SU-DHL-6 (cell line): ENCODE measurements around the gene TNIK.

ENCODE experiments used
- H2AFZ ChIP-seq: fragments of 200-600 bp; sonication (generic); 2 replicates; pipeline ENCODE4 v1.6.1; 2014; ENCODE audit warnings: low read depth, mild to moderate bottlenecking, moderate library complexity, mixed read lengths, antibody characterized with exemption, low read length; ENCODE audit not compliant: severe bottlenecking
- H3F3A ChIP-seq: fragments of 200-600 bp; shearing (Covaris generic); 2 replicates; pipeline ENCODE4 v1.6.0; 2016; ENCODE audit warnings: antibody characterized with exemption, mild to moderate bottlenecking; ENCODE audit not compliant: insufficient read depth
- H3K27ac ChIP-seq: fragments of 200-600 bp; sonication (generic); 2 replicates; pipeline ENCODE4 v1.5.1; 2016; ENCODE audit warnings: low read depth, mild to moderate bottlenecking, low read length, moderate library complexity, mixed read lengths
- H3K27me3 ChIP-seq: fragments of 200-600 bp; sonication (generic), shearing (Covaris generic); 2 replicates; pipeline ENCODE4 v1.6.0; 2014; ENCODE audit warnings: mild to moderate bottlenecking, low read length
- H3K36me3 ChIP-seq: fragments of 200-600 bp; sonication (generic); 2 replicates; pipeline ENCODE4 v1.6.1; 2014; ENCODE audit warnings: mild to moderate bottlenecking, low read length, mixed read lengths
- H3K4me2 ChIP-seq: fragments of 300-600, 200-600 bp; shearing (Covaris generic), sonication (generic); 2 replicates; pipeline ENCODE4 v1.6.0; 2014; ENCODE audit warnings: low read length, low read depth, mild to moderate bottlenecking; ENCODE audit not compliant: poor library complexity, severe bottlenecking
- H3K4me3 ChIP-seq: fragments of 200-600 bp; sonication (generic); 2 replicates; pipeline ENCODE4 v1.5.1; 2014; ENCODE audit warnings: antibody characterized with exemption, low read length, mild to moderate bottlenecking, mixed read lengths; ENCODE audit not compliant: insufficient read depth, poor library complexity, severe bottlenecking
- H3K79me2 ChIP-seq: fragments of 200-600 bp; sonication (generic); 2 replicates; pipeline ENCODE4 v1.6.1; 2014; ENCODE audit warnings: mild to moderate bottlenecking, low read length, moderate library complexity; ENCODE audit not compliant: insufficient read depth
- H3K9ac ChIP-seq: fragments of 200-600 bp; sonication (generic); 2 replicates; pipeline ENCODE4 v1.7.0; 2014; ENCODE audit warnings: mild to moderate bottlenecking, low read length
- H3K9me2 ChIP-seq: fragments of 200-600 bp; sonication (generic); replicated peaks from 2 replicates; pipeline ENCODE4 v1.6.1; 2014; ENCODE audit warnings: low read length; ENCODE audit not compliant: insufficient read depth
- H3K9me3 ChIP-seq: fragments of 200-600 bp; sonication (generic); 2 replicates; pipeline ENCODE4 v1.6.1; 2014; ENCODE audit warnings: low read length, mixed read lengths; ENCODE audit not compliant: insufficient read depth
- H4K20me1 ChIP-seq: fragments of 200-600 bp; sonication (generic); 2 replicates; pipeline ENCODE4 v1.6.1; 2014; ENCODE audit warnings: low read depth, mild to moderate bottlenecking, antibody characterized with exemption, low read length, moderate library complexity, mixed read lengths
- CTCF ChIP-seq: fragments of 200-600 bp; sonication (generic); IDR thresholded peaks from one replicate; pipeline ENCODE4 v1.5.1; 2017; ENCODE audit warnings: antibody characterized with exemption, mild to moderate bottlenecking, low read length, moderate library complexity; ENCODE audit not compliant: insufficient read depth, poor library complexity, severe bottlenecking
- EZH2phosphoT487 ChIP-seq: fragments of 200-600 bp; sonication (generic), shearing (Covaris generic); conservative IDR thresholded peaks from 2 replicates; pipeline ENCODE4 v1.6.1; 2018; ENCODE audit warnings: mild to moderate bottlenecking, antibody characterized with exemption, low read length, moderate library complexity, mixed read lengths

TNIK gene

DNA sequence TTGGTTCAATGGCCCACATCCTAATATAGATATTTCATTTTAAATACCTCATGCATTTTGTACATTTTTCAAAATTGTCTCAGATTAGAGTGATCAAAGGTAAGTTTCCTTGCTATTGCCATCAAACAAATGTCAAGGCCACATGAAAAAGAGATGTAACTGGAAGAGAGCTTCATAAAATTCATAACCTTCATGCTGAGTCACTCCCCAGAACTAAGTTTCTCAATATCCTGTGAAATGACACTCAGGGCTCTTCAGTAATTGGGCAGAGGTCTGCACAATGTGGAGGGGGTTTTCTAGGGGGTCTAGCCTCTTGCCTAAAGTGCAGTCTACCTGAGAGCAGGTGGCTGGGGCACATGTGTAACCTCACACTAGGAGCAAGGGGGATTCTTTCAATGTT, 281.5 kb downstream of the TNIK start:
- Histone ChIP-seq H3K79me2 (no peaks in the 10 kb centered on the region), H4K20me1 (no peaks in the 10 kb centered on the region), H3K9me2 (no peaks in the 10 kb centered on the region), H3K9ac (no peak overlapping the region), H3K27me3 (no peaks in the 10 kb centered on the region), H3F3A (no peaks in the 10 kb centered on the region), H3K9me3 (no peaks in the 10 kb centered on the region), H2AFZ (no peak overlapping the region), H3K4me2 (no peak overlapping the region), H3K27ac (no peak overlapping the region), H3K36me3 (no peaks in the 10 kb centered on the region), H3K4me3 (no peak overlapping the region)
- no peak for TF ChIP-seq EZH2phosphoT487
- no peak for TF ChIP-seq CTCF

GRCh38 chr3:171177553-171177952, 282.7 kb downstream of the TNIK start:
- Histone ChIP-seq H2AFZ (no peak overlapping the region), H3K79me2 (no peaks in the 10 kb centered on the region), H3K4me3 (no peak overlapping the region), H3K9me3 (no peaks in the 10 kb centered on the region), H3K4me2 (no peak overlapping the region), H3K9me2 (no peaks in the 10 kb centered on the region), H4K20me1 (no peaks in the 10 kb centered on the region), H3K9ac (no peak overlapping the region), H3K27ac (no peak overlapping the region), H3K27me3 (no peaks in the 10 kb centered on the region), H3K36me3 (no peaks in the 10 kb centered on the region), H3F3A (no peaks in the 10 kb centered on the region)
- no peak for TF ChIP-seq EZH2phosphoT487
- no peak for TF ChIP-seq CTCF

DNA sequence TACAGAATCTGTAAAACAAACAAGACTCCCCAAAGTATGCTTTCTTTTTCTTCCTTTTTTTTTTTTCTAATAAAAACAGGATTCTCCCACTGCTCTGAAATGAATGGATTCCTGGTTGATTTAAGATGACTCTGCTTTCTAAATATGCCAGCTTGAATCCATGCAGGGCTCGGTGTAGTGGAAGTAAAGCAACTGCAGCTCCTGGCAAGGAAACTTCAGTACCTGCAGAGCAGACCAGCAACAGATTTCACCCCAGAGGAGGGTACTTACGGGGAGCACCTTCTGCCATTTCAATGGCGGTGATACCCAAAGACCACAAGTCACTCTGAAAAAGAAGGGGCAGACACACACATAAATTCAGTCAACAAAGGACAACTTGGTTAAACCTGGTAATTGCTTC, 283.1 kb downstream of the TNIK start:
- Histone ChIP-seq H3K4me2 (no peak overlapping the region), H3K36me3 (no peaks in the 10 kb centered on the region), H3K27me3 (no peaks in the 10 kb centered on the region), H3K4me3 (no peak overlapping the region), H3K9me3 (no peaks in the 10 kb centered on the region), H3K27ac (no peak overlapping the region), H3K9me2 (no peaks in the 10 kb centered on the region), H3K79me2 (no peaks in the 10 kb centered on the region), H3K9ac (no peak overlapping the region), H3F3A (no peaks in the 10 kb centered on the region), H2AFZ (no peak overlapping the region), H4K20me1 (no peaks in the 10 kb centered on the region)
- TF ChIP-seq CTCF (no peak), EZH2phosphoT487 (no peak)
